H9 (cell line): Measurements from ENCODE around the gene UBE2U. TPM values are rescaled to one million over a fixed set of nuclear protein-coding genes. Genes with fewer than 3 reads are reported as not detected.

ENCODE experiments used
- DNase-seq: peaks from one replicate; pipeline ENCODE4 v3.0.0-alpha.2; 2017
- H2AFZ ChIP-seq: one replicate; pipeline ENCODE4 v1.6.1; 2013; ENCODE audit warnings: mild to moderate bottlenecking, low read length, control low read depth, moderate library complexity
- H2AK5ac ChIP-seq: 2 replicates; pipeline ENCODE4 v1.6.1; 2013; ENCODE audit warnings: low read length, control low read depth, mixed read lengths; ENCODE audit not compliant: insufficient read length
- H2BK120ac ChIP-seq: one replicate; pipeline ENCODE4 v1.6.1; 2013; ENCODE audit warnings: low read depth, mild to moderate bottlenecking, low read length, control low read depth, inconsistent platforms; ENCODE audit not compliant: poor library complexity, severe bottlenecking
- H2BK12ac ChIP-seq: 2 replicates; pipeline ENCODE4 v1.6.1; 2013; ENCODE audit warnings: low read length, control low read depth, mixed read lengths, low read depth; ENCODE audit not compliant: insufficient read length
- H2BK15ac ChIP-seq: 2 replicates; pipeline ENCODE4 v1.6.1; 2013; ENCODE audit warnings: low read depth, low read length, control low read depth
- H2BK20ac ChIP-seq: one replicate; pipeline ENCODE4 v1.6.1; 2013; ENCODE audit warnings: low read depth, mild to moderate bottlenecking, low read length, control low read depth, inconsistent platforms; ENCODE audit not compliant: poor library complexity, severe bottlenecking
- H2BK5ac ChIP-seq: 2 replicates; pipeline ENCODE4 v1.6.1; 2013; ENCODE audit warnings: low read length, control low read depth, mixed read lengths; ENCODE audit not compliant: insufficient read length
- H3K14ac ChIP-seq: 2 replicates; pipeline ENCODE4 v1.6.1; 2013; ENCODE audit warnings: low read length, control low read depth; ENCODE audit not compliant: insufficient read depth
- H3K18ac ChIP-seq: 2 replicates; pipeline ENCODE4 v1.6.1; 2013; ENCODE audit warnings: low read depth, mild to moderate bottlenecking, mixed read lengths, low read length, control low read depth; ENCODE audit not compliant: insufficient read length
- H3K23ac ChIP-seq: 2 replicates; pipeline ENCODE4 v1.6.1; 2013; ENCODE audit warnings: low read length, control low read depth, mixed read lengths, low read depth; ENCODE audit not compliant: insufficient read length
- H3K23me2 ChIP-seq: 2 replicates; pipeline ENCODE4 v1.6.1; 2013; ENCODE audit warnings: low read depth, mild to moderate bottlenecking, mixed read lengths, low read length, control low read depth; ENCODE audit not compliant: insufficient read length, poor library complexity, severe bottlenecking
- H3K27ac ChIP-seq: 2 replicates; pipeline ENCODE4 v1.5.1; 2013; ENCODE audit warnings: low read length, control low read depth, mixed read lengths, low read depth; ENCODE audit not compliant: insufficient read length
- H3K27me3 ChIP-seq: 2 replicates; pipeline ENCODE4 v1.6.1; 2013; ENCODE audit warnings: low read length, control low read depth, inconsistent platforms; ENCODE audit not compliant: insufficient read depth
- H3K4ac ChIP-seq: 2 replicates; pipeline ENCODE4 v1.6.1; 2013; ENCODE audit warnings: low read depth, mild to moderate bottlenecking, control low read depth, inconsistent platforms, low read length, moderate library complexity
- H3K4me1 ChIP-seq: 2 replicates; pipeline ENCODE4 v1.6.1; 2013; ENCODE audit warnings: low read length, control low read depth, inconsistent platforms; ENCODE audit not compliant: insufficient read depth
- H3K4me2 ChIP-seq: 2 replicates; pipeline ENCODE4 v1.6.1; 2013; ENCODE audit warnings: low read length, control low read depth, mixed read lengths; ENCODE audit not compliant: insufficient read length, insufficient read depth
- H3K56ac ChIP-seq: 2 replicates; pipeline ENCODE4 v1.6.1; 2013; ENCODE audit warnings: low read depth, mild to moderate bottlenecking, mixed read lengths, low read length, control low read depth; ENCODE audit not compliant: insufficient read length
- H3K79me1 ChIP-seq: 2 replicates; pipeline ENCODE4 v1.6.1; 2013; ENCODE audit warnings: low read depth, mild to moderate bottlenecking, moderate library complexity, low read length, control low read depth, inconsistent platforms; ENCODE audit not compliant: insufficient read depth, poor library complexity, severe bottlenecking
- H3K79me2 ChIP-seq: 2 replicates; pipeline ENCODE4 v1.6.1; 2013; ENCODE audit warnings: low read length, control low read depth, inconsistent platforms; ENCODE audit not compliant: insufficient read depth
- H3K9ac ChIP-seq: 2 replicates; pipeline ENCODE4 v1.6.1; 2013; ENCODE audit warnings: low read length, control low read depth, mixed read lengths; ENCODE audit not compliant: insufficient read length; ENCODE audit errors: extremely low read depth
- H3K9me3 ChIP-seq: one replicate; pipeline ENCODE4 v1.6.1; 2013; ENCODE audit warnings: low read depth, low read length, inconsistent platforms; ENCODE audit not compliant: control insufficient read depth
- H3T11ph ChIP-seq: one replicate; pipeline ENCODE4 v1.6.1; 2013; ENCODE audit warnings: mild to moderate bottlenecking, low read length, control low read depth, inconsistent platforms
- H4K20me1 ChIP-seq: one replicate; pipeline ENCODE4 v1.6.1; 2013; ENCODE audit not compliant: control insufficient read depth, insufficient read length, insufficient read depth
- H4K5ac ChIP-seq: 2 replicates; pipeline ENCODE4 v1.6.1; 2013; ENCODE audit warnings: low read depth, mild to moderate bottlenecking, mixed read lengths, low read length, control low read depth; ENCODE audit not compliant: insufficient read length
- H4K8ac ChIP-seq: replicated peaks from 2 replicates; pipeline ENCODE4 v1.6.1; 2013; ENCODE audit warnings: low read length, control low read depth, mixed read lengths, low read depth; ENCODE audit not compliant: insufficient read length
- H4K91ac ChIP-seq: 2 replicates; pipeline ENCODE4 v1.6.1; 2013; ENCODE audit warnings: low read depth, mild to moderate bottlenecking, moderate library complexity, mixed read lengths, low read length, control low read depth; ENCODE audit not compliant: insufficient read length
- H3K27ac Mint-ChIP-seq, 3 experiments: 2 replicates in 2 of 3; 3 replicates in 1 of 3; pipeline ENCODE4 v1.8.0; 2020 to 2021; ENCODE audit warnings: mixed read lengths in 3 of 3, mild to moderate bottlenecking in 1 of 3, moderate library complexity in 1 of 3
- H3K27me3 Mint-ChIP-seq: 2 replicates; pipeline ENCODE4 v1.8.0; 2021; ENCODE audit warnings: low read depth, mild to moderate bottlenecking, moderate library complexity, mixed read lengths
- H3K36me3 Mint-ChIP-seq, 3 experiments: 2 replicates in 2 of 3; 3 replicates in 1 of 3; pipeline ENCODE4 v1.8.0; 2020 to 2021; ENCODE audit warnings: low read depth in 3 of 3, mixed read lengths in 3 of 3; ENCODE audit not compliant: insufficient read depth in 1 of 3
- H3K4me1 Mint-ChIP-seq, 2 experiments: 2 replicates each; pipeline ENCODE4 v1.8.0; 2020; ENCODE audit warnings: mixed read lengths in 2 of 2
- H3K4me3 Mint-ChIP-seq, 2 experiments: 2 replicates in 1 of 2; 3 replicates in 1 of 2; pipeline ENCODE4 v1.8.0; 2020 to 2021; ENCODE audit warnings: mild to moderate bottlenecking in 2 of 2, mixed read lengths in 2 of 2, moderate library complexity in 1 of 2
- H3K9me3 Mint-ChIP-seq, 2 experiments: 2 replicates in 1 of 2; 3 replicates in 1 of 2; pipeline ENCODE4 v1.8.0; 2020; ENCODE audit warnings: mild to moderate bottlenecking in 2 of 2, mixed read lengths in 2 of 2, moderate library complexity in 1 of 2
- WGBS: extraction: QIAGEN DNeasy Blood & Tissue Kit; methylation state at CpG from one replicate; pipeline ENCODE4 v1.1.7; 2013; ENCODE audit warnings: missing lambda C conversion rate, low lambda C conversion rate, mixed read lengths; ENCODE audit not compliant: insufficient read length; ENCODE audit errors: extremely low coverage; 5-methylcytosine and 5-hydroxymethylcytosine counted together
- total RNA-seq: library from RNA; stranded (reverse); gene quantifications from 2 replicates; pipeline ENCODE4 v1.2.1, GENCODE V29; 2021
- TF ChIP-seq, protein P1 (sequence below): fragments of 200-600 bp; sonication (generic); conservative IDR thresholded peaks from 3 replicates; pipeline ENCODE4 v1.8.0; 2021; ENCODE audit warnings: antibody characterized with exemption, mild to moderate bottlenecking

UBE2U gene
- total RNA-seq, 1 experiment from 2014 or later: not detected

DNA sequence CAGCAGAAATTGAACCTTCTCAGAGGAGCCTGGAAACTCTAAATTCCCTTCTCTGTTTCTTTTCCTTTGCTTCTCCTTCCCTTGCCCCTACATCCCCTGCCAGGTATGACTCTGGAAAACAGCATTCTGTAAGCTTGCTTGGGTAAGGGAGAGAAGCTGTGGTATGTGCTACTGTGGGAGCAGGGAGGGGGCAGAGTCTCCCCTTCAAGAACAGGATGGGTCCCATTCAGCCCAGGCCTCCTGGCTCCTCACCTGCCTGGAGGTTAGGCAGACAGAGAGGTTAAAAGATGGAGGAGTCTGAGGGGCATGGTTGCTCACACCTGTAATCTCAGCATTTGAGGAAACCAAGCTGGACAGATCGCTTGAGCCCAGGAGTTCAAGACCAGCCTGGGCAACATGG, 40.6 kb upstream of the UBE2U start:
- H3K4me1 Mint-ChIP-seq: peaks cover 0 to 16% of the 10 kb centered on the region in 2 experiments; a peak in 3 of 4 replicates
- WGBS: no CpG with 5 or more reads among the region's 1 CpG
- Histone ChIP-seq H3K4me1 (no peaks in the 10 kb centered on the region), H3K9me3 (peaks cover 2% of the 10 kb centered on the region), H3K9ac (no peak overlapping the region), H3K56ac (no peak overlapping the region), H3T11ph (no peak overlapping the region), H3K4me2 (no peak overlapping the region), H3K79me1 (no peaks in the 10 kb centered on the region), H3K4ac (no peak overlapping the region), H2AFZ (no peak overlapping the region), H2BK20ac (no peak overlapping the region), H2BK120ac (no peak overlapping the region), H3K23me2 (no peaks in the 10 kb centered on the region), H3K18ac (no peak overlapping the region), H4K91ac (no peak overlapping the region), H2AK5ac (no peak overlapping the region), H3K79me2 (no peaks in the 10 kb centered on the region), H4K5ac (no peak overlapping the region), H3K23ac (no peak overlapping the region), H2BK5ac (no peak overlapping the region), H3K27ac (no peak overlapping the region), H2BK15ac (no peak overlapping the region), H4K8ac (no peak overlapping the region), H3K14ac (no peak overlapping the region), H3K27me3 (no peaks in the 10 kb centered on the region), H2BK12ac (no peak overlapping the region), H4K20me1 (no peaks in the 10 kb centered on the region)
- H3K4me3 Mint-ChIP-seq: no peak overlapping the region
- TF ChIP-seq, protein P1, sequence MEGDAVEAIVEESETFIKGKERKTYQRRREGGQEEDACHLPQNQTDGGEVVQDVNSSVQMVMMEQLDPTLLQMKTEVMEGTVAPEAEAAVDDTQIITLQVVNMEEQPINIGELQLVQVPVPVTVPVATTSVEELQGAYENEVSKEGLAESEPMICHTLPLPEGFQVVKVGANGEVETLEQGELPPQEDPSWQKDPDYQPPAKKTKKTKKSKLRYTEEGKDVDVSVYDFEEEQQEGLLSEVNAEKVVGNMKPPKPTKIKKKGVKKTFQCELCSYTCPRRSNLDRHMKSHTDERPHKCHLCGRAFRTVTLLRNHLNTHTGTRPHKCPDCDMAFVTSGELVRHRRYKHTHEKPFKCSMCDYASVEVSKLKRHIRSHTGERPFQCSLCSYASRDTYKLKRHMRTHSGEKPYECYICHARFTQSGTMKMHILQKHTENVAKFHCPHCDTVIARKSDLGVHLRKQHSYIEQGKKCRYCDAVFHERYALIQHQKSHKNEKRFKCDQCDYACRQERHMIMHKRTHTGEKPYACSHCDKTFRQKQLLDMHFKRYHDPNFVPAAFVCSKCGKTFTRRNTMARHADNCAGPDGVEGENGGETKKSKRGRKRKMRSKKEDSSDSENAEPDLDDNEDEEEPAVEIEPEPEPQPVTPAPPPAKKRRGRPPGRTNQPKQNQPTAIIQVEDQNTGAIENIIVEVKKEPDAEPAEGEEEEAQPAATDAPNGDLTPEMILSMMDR: no peak
- peak overlapping the region; percentile 11 to 41 (median 27); a peak in 1 of 7 replicates for H3K27ac Mint-ChIP-seq
- no peaks in the 10 kb centered on the region for H3K27me3 Mint-ChIP-seq
- H3K9me3 Mint-ChIP-seq: peaks cover 0 to 9% of the 10 kb centered on the region in 2 experiments; a peak in 2 of 5 replicates
- H3K36me3 Mint-ChIP-seq: peaks cover 37 to 49% (median 45%) of the 10 kb centered on the region in 3 experiments
- no peak for DNase-seq
